ENCODE results near the gene DLG4. TPM values are rescaled to one million over a fixed set of nuclear protein-coding genes. Genes with fewer than 3 reads are reported as not detected.

The DLG4 gene
- total and polyA plus RNA-seq, 2 donors (not counting 3 experiments of a cell fraction or from before 2014, with no cell fraction given) = 14.9 to 34.6 TPM

DNA sequence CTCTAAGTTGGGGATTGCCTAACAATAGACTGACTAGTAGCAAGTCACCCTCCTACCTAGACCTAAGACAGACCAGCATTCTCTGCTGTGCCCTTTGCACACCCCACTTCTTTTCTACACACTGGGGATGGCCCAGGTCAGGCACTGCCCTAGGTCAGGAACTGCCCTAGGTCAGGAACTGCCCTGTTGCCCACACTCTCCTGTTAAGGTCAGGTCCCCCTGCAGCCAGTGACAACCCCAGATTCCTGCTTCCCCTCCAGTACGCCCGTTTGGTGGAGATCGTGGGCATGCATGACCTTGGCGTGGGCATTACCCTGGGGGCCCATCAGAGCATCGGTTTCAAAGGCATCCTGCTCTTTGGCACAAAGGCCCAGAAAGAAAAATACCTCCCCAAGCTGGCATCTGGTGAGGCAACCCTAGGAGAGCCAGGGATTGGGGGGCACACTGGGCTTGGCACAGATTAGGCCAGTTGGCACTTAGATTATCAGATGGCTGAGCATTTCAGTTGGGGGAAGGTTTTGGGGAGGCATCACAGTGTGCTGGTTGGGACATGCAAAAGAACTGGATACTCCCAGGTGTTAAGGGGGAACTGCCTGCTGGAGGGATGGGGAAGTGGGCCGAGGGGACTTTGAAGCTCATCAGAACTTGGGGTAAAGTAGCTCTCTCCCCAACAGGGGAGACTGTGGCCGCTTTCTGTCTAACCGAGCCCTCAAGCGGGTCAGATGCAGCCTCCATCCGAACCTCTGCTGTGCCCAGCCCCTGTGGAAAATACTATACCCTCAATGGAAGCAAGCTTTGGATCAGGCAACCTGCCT, 1.8 kb upstream of the DLG4 start:
- POLR2A ChIA-PET = interaction anchor here (1.3 kb wide), 1 partner anchor 176 kb away, joined by 3 read pairs; no protein-coding TSS in a partner anchor
- peaks cover 18 to 31% of the 10 kb centered on the region in 2 experiments for H3K36me3 ChIP-seq (ENCODE audit: control insufficient read depth in 2 of 2, extremely low read depth in 1 of 2, insufficient read depth in 2 of 2, low read length in 2 of 2)
- no peak overlapping the region for H2AFZ ChIP-seq (ENCODE audit: low read depth, low read length)
- H3K9ac ChIP-seq (replicated peaks; ENCODE audit: extremely low read depth, insufficient read depth, low read length) = no peak overlapping the region
- dilution Hi-C loops (cut with MboI; ENCODE audit: extremely low pct_ligation_motif_present, low sequenced_read_pairs) (no loop called here), intact Hi-C loops (cut with micrococcal nuclease) (loop anchor here (1.0 to 2.0 kb wide), 3 partner anchors 13 to 75 kb away; partner anchors contain the start of gene DVL2)
- no peak for DNase-seq (ENCODE audit: low read depth, low spot score)
- CTCF ChIA-PET = interaction anchor here (0.7 to 4.5 kb wide), 18 partner anchors 12 to 176 kb away, joined by 3 to 94 read pairs (median 4); partner anchors contain the start of genes DVL2, GABARAP, GPS2 and PHF23
- H3K4me1 ChIP-seq (ENCODE audit: control insufficient read depth, extremely low read depth, insufficient read depth, low read length) = peaks cover 16% of the 10 kb centered on the region
- no peaks in the 10 kb centered on the region for H3K9me1 ChIP-seq (replicated peaks; ENCODE audit: control insufficient read depth, extremely low read depth, insufficient read depth, low read length)
- no peak overlapping the region for H3K4me3 ChIP-seq (replicated peaks in 1 of 3; ENCODE audit: insufficient read depth in 1 of 3, low read depth in 1 of 3, low read length in 3 of 3)
- FAIRE-seq = no peak
- no peaks in the 10 kb centered on the region for H3K9me3 ChIP-seq (replicated peaks; ENCODE audit: control insufficient read depth, insufficient read depth, low read length)
- BruUV-seq (replicated peaks) = no TSS peak
- H4K20me1 ChIP-seq (replicated peaks; ENCODE audit: control insufficient read depth, extremely low read depth, insufficient read depth, low read length) = no peaks in the 10 kb centered on the region
- H3K27ac ChIP-seq (ENCODE audit: insufficient read depth, low read depth, low read length) = no peak overlapping the region
- H3K4me2 ChIP-seq (ENCODE audit: insufficient read depth, low read length) = no peak overlapping the region
- peaks cover 7% of the 10 kb centered on the region for H3K79me2 ChIP-seq (ENCODE audit: control insufficient read depth, insufficient read depth, low read length)
- no peaks in the 10 kb centered on the region for H3K27me3 ChIP-seq (ENCODE audit: control insufficient read depth in 2 of 2, insufficient read depth in 2 of 2, low read length in 2 of 2)
- no peak for TF ChIP-seq EZH2 (IDR thresholded peaks at IDR 0.05; ENCODE audit: borderline replicate concordance, low read depth, low read length, severe bottlenecking)
- no peak for TF ChIP-seq FOS (IDR thresholded peaks at IDR 0.05; ENCODE audit: borderline replicate concordance, insufficient read depth, low read length)
- TF ChIP-seq, protein P1, sequence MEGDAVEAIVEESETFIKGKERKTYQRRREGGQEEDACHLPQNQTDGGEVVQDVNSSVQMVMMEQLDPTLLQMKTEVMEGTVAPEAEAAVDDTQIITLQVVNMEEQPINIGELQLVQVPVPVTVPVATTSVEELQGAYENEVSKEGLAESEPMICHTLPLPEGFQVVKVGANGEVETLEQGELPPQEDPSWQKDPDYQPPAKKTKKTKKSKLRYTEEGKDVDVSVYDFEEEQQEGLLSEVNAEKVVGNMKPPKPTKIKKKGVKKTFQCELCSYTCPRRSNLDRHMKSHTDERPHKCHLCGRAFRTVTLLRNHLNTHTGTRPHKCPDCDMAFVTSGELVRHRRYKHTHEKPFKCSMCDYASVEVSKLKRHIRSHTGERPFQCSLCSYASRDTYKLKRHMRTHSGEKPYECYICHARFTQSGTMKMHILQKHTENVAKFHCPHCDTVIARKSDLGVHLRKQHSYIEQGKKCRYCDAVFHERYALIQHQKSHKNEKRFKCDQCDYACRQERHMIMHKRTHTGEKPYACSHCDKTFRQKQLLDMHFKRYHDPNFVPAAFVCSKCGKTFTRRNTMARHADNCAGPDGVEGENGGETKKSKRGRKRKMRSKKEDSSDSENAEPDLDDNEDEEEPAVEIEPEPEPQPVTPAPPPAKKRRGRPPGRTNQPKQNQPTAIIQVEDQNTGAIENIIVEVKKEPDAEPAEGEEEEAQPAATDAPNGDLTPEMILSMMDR (IDR thresholded peaks at IDR 0.05; ENCODE audit: extremely low read depth in 1 of 2, insufficient read depth in 1 of 2, low read depth in 1 of 2, low read length in 2 of 2) = no peak
- no peak for TF ChIP-seq MYC (IDR thresholded peaks at IDR 0.05; ENCODE audit: low read depth, low read length)
- TF ChIP-seq, protein P2, sequence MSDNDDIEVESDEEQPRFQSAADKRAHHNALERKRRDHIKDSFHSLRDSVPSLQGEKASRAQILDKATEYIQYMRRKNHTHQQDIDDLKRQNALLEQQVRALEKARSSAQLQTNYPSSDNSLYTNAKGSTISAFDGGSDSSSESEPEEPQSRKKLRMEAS (IDR thresholded peaks at IDR 0.05; ENCODE audit: insufficient read depth, insufficient read length) = no peak
- no peak for TF ChIP-seq GATA2 (IDR thresholded peaks at IDR 0.05; ENCODE audit: insufficient read depth, insufficient read length, low read depth, low read length)
- peak; percentile 4 for TF ChIP-seq POLR2A (IDR thresholded peaks at IDR 0.05; ENCODE audit: low read depth, low read length)
- TF ChIP-seq JUN (IDR thresholded peaks at IDR 0.05; ENCODE audit: borderline replicate concordance, insufficient read depth, insufficient read length, low read depth) = no peak
- TF ChIP-seq POLR2AphosphoS5 (IDR thresholded peaks at IDR 0.05; ENCODE audit: insufficient read depth, low read depth, low read length) = peak; percentile 8

All from endothelial cell of umbilical vein (primary cell).